ENCODE measurements around the gene ZDHHC11B.

The ZDHHC11B gene

GRCh38 chr5:674630-675011 is 109.9 kb downstream of the ZDHHC11B start:
- DNase-seq (no peak), ATAC-seq (no peak)
- no peaks in the 10 kb centered on the region for H3K9me3 Mint-ChIP-seq
- no peak overlapping the region for H3K4me3 Mint-ChIP-seq
- peaks cover 47% of the 10 kb centered on the region for H3K27me3 Mint-ChIP-seq
- H3K27ac Mint-ChIP-seq, result peak overlapping the region in 1 of 2 donors; percentile 42
- peaks cover 25% of the 10 kb centered on the region for H3K4me1 Mint-ChIP-seq

- Mint-ChIP-seq H3K27me3 (peaks cover 47% of the 10 kb centered on the region), H3K9me3 (no peaks in the 10 kb centered on the region), H3K27ac (no peak overlapping the region), H3K4me1 (peaks cover 25% of the 10 kb centered on the region), H3K4me3 (no peak overlapping the region)
- DNase-seq (peak in 1 of 2 donors; percentile 11), ATAC-seq (no peak)
These were observed 110.5 kb downstream of the ZDHHC11B start for GRCh38 chr5:673831-674629.

- DNase-seq, result peak in 1 of 2 donors; percentile 12
- H3K9me3 Mint-ChIP-seq, result no peaks in the 10 kb centered on the region
- H3K4me1 Mint-ChIP-seq, result peaks cover 25% of the 10 kb centered on the region
- ATAC-seq, result no peak
- H3K4me3 Mint-ChIP-seq, result peak overlapping the region in 1 of 2 donors; percentile 18
- H3K27me3 Mint-ChIP-seq, result peaks cover 47% of the 10 kb centered on the region
- H3K27ac Mint-ChIP-seq, result peak overlapping the region; percentile 36 to 42
These were observed 111.2 kb downstream of the ZDHHC11B start for GRCh38 chr5:673161-673830.

GRCh38 chr5:672329-673160 is 112.0 kb downstream of the ZDHHC11B start:
- Mint-ChIP-seq H3K27me3 (peaks cover 45% of the 10 kb centered on the region), H3K4me3 (peak overlapping the region in 1 of 2 donors; percentile 18)

GRCh38 chr5:671459-672328 is 112.8 kb downstream of the ZDHHC11B start:
- peak; percentile 71 to 72 for DNase-seq
- Mint-ChIP-seq H3K4me3 (no peak overlapping the region), H3K27ac (peak overlapping the region in 1 of 2 donors; percentile 90), H3K4me1 (peaks cover 25% of the 10 kb centered on the region), H3K9me3 (no peaks in the 10 kb centered on the region), H3K27me3 (peaks cover 37% of the 10 kb centered on the region)
- ATAC-seq, result peak; percentile 81

More at GRCh38 chr5:672329-673160, 112.0 kb downstream of the ZDHHC11B start:
- Mint-ChIP-seq H3K9me3 (no peaks in the 10 kb centered on the region), H3K4me1 (peaks cover 25% of the 10 kb centered on the region), H3K27ac (peak overlapping the region; percentile 36 to 90)
- ATAC-seq (no peak), DNase-seq (peak in 1 of 2 donors; percentile 47)

GRCh38 chr5:670396-671270 is 113.9 kb downstream of the ZDHHC11B start:
- Mint-ChIP-seq H3K9me3 (no peaks in the 10 kb centered on the region), H3K4me3 (no peak overlapping the region), H3K4me1 (peaks cover 25% of the 10 kb centered on the region), H3K27me3 (peaks cover 26% of the 10 kb centered on the region), H3K27ac (no peak overlapping the region)
- DNase-seq (peak in 1 of 2 donors; percentile 15), ATAC-seq (no peak)

- H3K27me3 Mint-ChIP-seq, result peaks cover 26% of the 10 kb centered on the region
- H3K9me3 Mint-ChIP-seq, result no peaks in the 10 kb centered on the region
- H3K4me1 Mint-ChIP-seq, result peaks cover 25% of the 10 kb centered on the region
- no peak overlapping the region for H3K4me3 Mint-ChIP-seq
- ATAC-seq, result no peak
- DNase-seq, result no peak
- peak overlapping the region in 1 of 2 donors; percentile 42 for H3K27ac Mint-ChIP-seq
These were observed 114.6 kb downstream of the ZDHHC11B start for GRCh38 chr5:669842-670395.

- Mint-ChIP-seq H3K4me3 (no peak overlapping the region), H3K27me3 (peaks cover 24% of the 10 kb centered on the region), H3K4me1 (peaks cover 21% of the 10 kb centered on the region), H3K27ac (no peak overlapping the region), H3K9me3 (no peaks in the 10 kb centered on the region)
- DNase-seq, result peak; percentile 32 to 57
- peak; percentile 27 for ATAC-seq
These were observed 115.3 kb downstream of the ZDHHC11B start for GRCh38 chr5:669111-669841.

GRCh38 chr5:668283-668995 is 116.1 kb downstream of the ZDHHC11B start:
- Mint-ChIP-seq H3K9me3 (no peaks in the 10 kb centered on the region), H3K4me3 (no peak overlapping the region), H3K4me1 (peaks cover 15% of the 10 kb centered on the region), H3K27ac (no peak overlapping the region), H3K27me3 (peaks cover 16% of the 10 kb centered on the region)
- DNase-seq (no peak), ATAC-seq (no peak)

- Mint-ChIP-seq H3K4me1 (peaks cover 1% of the 10 kb centered on the region), H3K27ac (no peak overlapping the region), H3K27me3 (peaks cover under 1% of the 10 kb centered on the region), H3K9me3 (no peaks in the 10 kb centered on the region), H3K4me3 (no peak overlapping the region)
- ATAC-seq (no peak), DNase-seq (no peak)
These were observed 117.6 kb downstream of the ZDHHC11B start for GRCh38 chr5:666816-667498.

GRCh38 chr5:665956-666711 is 118.4 kb downstream of the ZDHHC11B start:
- Mint-ChIP-seq H3K27ac (no peak overlapping the region), H3K4me3 (no peak overlapping the region), H3K9me3 (no peaks in the 10 kb centered on the region), H3K27me3 (no peaks in the 10 kb centered on the region), H3K4me1 (no peaks in the 10 kb centered on the region)
- no peak for DNase-seq
- no peak for ATAC-seq

- H3K4me3 Mint-ChIP-seq, result no peak overlapping the region
- no peaks in the 10 kb centered on the region for H3K4me1 Mint-ChIP-seq
- DNase-seq (no peak), ATAC-seq (no peak)
- no peaks in the 10 kb centered on the region for H3K27me3 Mint-ChIP-seq
- no peaks in the 10 kb centered on the region for H3K9me3 Mint-ChIP-seq
- H3K27ac Mint-ChIP-seq, result no peak overlapping the region
These were observed 119.0 kb downstream of the ZDHHC11B start for GRCh38 chr5:665541-665955.
